Measurements from ENCODE around the gene DOC2A. TPM values are rescaled to one million over a fixed set of nuclear protein-coding genes. Genes with fewer than 3 reads are reported as not detected.

DOC2A gene
- total and polyA plus RNA-seq, 2 donors (not counting 3 experiments of a cell fraction or from before 2014, with no cell fraction given) = 0.60 to 0.63 TPM

- H2AFZ ChIP-seq (ENCODE audit: low read depth, low read length) = no peak overlapping the region
- DNase-seq (ENCODE audit: low read depth, low spot score) (no peak), FAIRE-seq (no peak)
- no peaks in the 10 kb centered on the region for H3K9me3 ChIP-seq (replicated peaks; ENCODE audit: control insufficient read depth, insufficient read depth, low read length)
- dilution Hi-C loops (cut with MboI; ENCODE audit: extremely low pct_ligation_motif_present, low sequenced_read_pairs) = no loop called here
- ChIA-PET POLR2A (no interaction called here), CTCF (no interaction called here)
- no peaks in the 10 kb centered on the region for H3K79me2 ChIP-seq (ENCODE audit: control insufficient read depth, insufficient read depth, low read length)
- intact Hi-C loops (cut with micrococcal nuclease) = no loop called here
- no peak overlapping the region for H3K4me2 ChIP-seq (ENCODE audit: insufficient read depth, low read length)
- no peak overlapping the region for H3K4me3 ChIP-seq (replicated peaks in 1 of 3; ENCODE audit: insufficient read depth in 1 of 3, low read depth in 1 of 3, low read length in 3 of 3)
- H3K36me3 ChIP-seq (ENCODE audit: control insufficient read depth in 2 of 2, extremely low read depth in 1 of 2, insufficient read depth in 2 of 2, low read length in 2 of 2) = no peaks in the 10 kb centered on the region
- H3K27ac ChIP-seq (ENCODE audit: insufficient read depth, low read depth, low read length) = no peak overlapping the region
- no peak for TF ChIP-seq GATA2 (IDR thresholded peaks at IDR 0.05; ENCODE audit: insufficient read depth, insufficient read length, low read depth, low read length)
- no peak for TF ChIP-seq POLR2A (IDR thresholded peaks at IDR 0.05; ENCODE audit: low read depth, low read length)
- no peak for TF ChIP-seq MAX (IDR thresholded peaks at IDR 0.05; ENCODE audit: insufficient read depth, insufficient read length)
- no peak for TF ChIP-seq CTCF (IDR thresholded peaks at IDR 0.05; ENCODE audit: extremely low read depth in 1 of 2, insufficient read depth in 1 of 2, low read depth in 1 of 2, low read length in 2 of 2)
- TF ChIP-seq MYC (IDR thresholded peaks at IDR 0.05; ENCODE audit: low read depth, low read length) = no peak
- no peaks in the 10 kb centered on the region for H3K4me1 ChIP-seq (ENCODE audit: control insufficient read depth, extremely low read depth, insufficient read depth, low read length)
- no peak overlapping the region for H3K9ac ChIP-seq (replicated peaks; ENCODE audit: extremely low read depth, insufficient read depth, low read length)
- no peaks in the 10 kb centered on the region for H3K9me1 ChIP-seq (replicated peaks; ENCODE audit: control insufficient read depth, extremely low read depth, insufficient read depth, low read length)
- no peaks in the 10 kb centered on the region for H4K20me1 ChIP-seq (replicated peaks; ENCODE audit: control insufficient read depth, extremely low read depth, insufficient read depth, low read length)
- H3K27me3 ChIP-seq (ENCODE audit: control insufficient read depth in 2 of 2, insufficient read depth in 2 of 2, low read length in 2 of 2) = peaks cover 8 to 12% of the 10 kb centered on the region in 2 experiments
- no TSS peak for BruUV-seq (replicated peaks)
Observed at GRCh38 chr16:30025574-30025973, 14.7 kb upstream of the DOC2A start.

- Histone ChIP-seq H4K20me1 (replicated peaks; ENCODE audit: control insufficient read depth, extremely low read depth, insufficient read depth, low read length) (no peaks in the 10 kb centered on the region), H2AFZ (ENCODE audit: low read depth, low read length) (no peak overlapping the region), H3K27ac (ENCODE audit: insufficient read depth, low read depth, low read length) (no peak overlapping the region), H3K36me3 (ENCODE audit: control insufficient read depth in 2 of 2, extremely low read depth in 1 of 2, insufficient read depth in 2 of 2, low read length in 2 of 2) (no peaks in the 10 kb centered on the region), H3K4me3 (replicated peaks in 1 of 3; ENCODE audit: insufficient read depth in 1 of 3, low read depth in 1 of 3, low read length in 3 of 3) (no peak overlapping the region), H3K27me3 (ENCODE audit: control insufficient read depth in 2 of 2, insufficient read depth in 2 of 2, low read length in 2 of 2) (peaks cover 6 to 10% of the 10 kb centered on the region in 2 experiments), H3K9me3 (replicated peaks; ENCODE audit: control insufficient read depth, insufficient read depth, low read length) (no peaks in the 10 kb centered on the region), H3K79me2 (ENCODE audit: control insufficient read depth, insufficient read depth, low read length) (no peaks in the 10 kb centered on the region), H3K9ac (replicated peaks; ENCODE audit: extremely low read depth, insufficient read depth, low read length) (no peak overlapping the region), H3K4me1 (ENCODE audit: control insufficient read depth, extremely low read depth, insufficient read depth, low read length) (no peaks in the 10 kb centered on the region), H3K9me1 (replicated peaks; ENCODE audit: control insufficient read depth, extremely low read depth, insufficient read depth, low read length) (no peaks in the 10 kb centered on the region), H3K4me2 (ENCODE audit: insufficient read depth, low read length) (no peak overlapping the region)
- intact Hi-C loops (cut with micrococcal nuclease) = no loop called here
- no peak for FAIRE-seq
- no peak for TF ChIP-seq MAX (IDR thresholded peaks at IDR 0.05; ENCODE audit: insufficient read depth, insufficient read length)
- TF ChIP-seq CTCF (IDR thresholded peaks at IDR 0.05; ENCODE audit: extremely low read depth in 1 of 2, insufficient read depth in 1 of 2, low read depth in 1 of 2, low read length in 2 of 2) = no peak
- TF ChIP-seq POLR2A (IDR thresholded peaks at IDR 0.05; ENCODE audit: low read depth, low read length) = no peak
- no peak for TF ChIP-seq MYC (IDR thresholded peaks at IDR 0.05; ENCODE audit: low read depth, low read length)
- no peak for TF ChIP-seq FOS (IDR thresholded peaks at IDR 0.05; ENCODE audit: borderline replicate concordance, insufficient read depth, low read length)
- TF ChIP-seq JUN (IDR thresholded peaks at IDR 0.05; ENCODE audit: borderline replicate concordance, insufficient read depth, insufficient read length, low read depth) = no peak
- no peak for TF ChIP-seq EZH2 (IDR thresholded peaks at IDR 0.05; ENCODE audit: borderline replicate concordance, low read depth, low read length, severe bottlenecking)
- TF ChIP-seq POLR2AphosphoS5 (IDR thresholded peaks at IDR 0.05; ENCODE audit: insufficient read depth, low read depth, low read length) = no peak
- TF ChIP-seq GATA2 (IDR thresholded peaks at IDR 0.05; ENCODE audit: insufficient read depth, insufficient read length, low read depth, low read length) = no peak
- BruUV-seq (replicated peaks) = no TSS peak
- no peak for DNase-seq (ENCODE audit: low read depth, low spot score)
- ChIA-PET POLR2A (no interaction called here), CTCF (interaction anchor here (0.6 kb wide), 1 partner anchor 248 kb away, joined by 4 read pairs; no protein-coding TSS in a partner anchor)
- dilution Hi-C loops (cut with MboI; ENCODE audit: extremely low pct_ligation_motif_present, low sequenced_read_pairs) = no loop called here
Observed at GRCh38 chr16:30025156-30025555, 14.3 kb upstream of the DOC2A start.

Data from endothelial cell of umbilical vein (primary cell).